ENCODE measurements around the gene OST4.

GRCh38 chr2:27084297-27085061 is 13.0 kb upstream of the OST4 start:
- TF ChIP-seq POLR2AphosphoS5 (IDR thresholded peaks at IDR 0.05; ENCODE audit: low read length) (no peak), KDM1A (IDR thresholded peaks at IDR 0.05; ENCODE audit: borderline replicate concordance) (no peak), BRCA1 (IDR thresholded peaks at IDR 0.05; ENCODE audit: low read depth, low read length) (no peak), RFX5 (IDR thresholded peaks at IDR 0.05; ENCODE audit: low read depth, low read length) (no peak), SP1 (IDR thresholded peaks at IDR 0.05; ENCODE audit: low read depth, low read length) (no peak), JUNB (IDR thresholded peaks at IDR 0.05) (no peak), POLR2A (IDR thresholded peaks at IDR 0.05; ENCODE audit: low read depth, low read length) (no peak), ASH2L (IDR thresholded peaks at IDR 0.05; ENCODE audit: borderline replicate concordance, low read depth) (no peak), MAX (IDR thresholded peaks at IDR 0.05; ENCODE audit: low read depth, low read length) (no peak), BCL3 (IDR thresholded peaks at IDR 0.05; ENCODE audit: borderline replicate concordance, insufficient read depth, low read depth, low read length, poor library complexity, severe bottlenecking) (no peak), SUPT20H (IDR thresholded peaks at IDR 0.05; ENCODE audit: borderline replicate concordance, control insufficient read depth, low read depth, low read length) (no peak)
